Measurements from ENCODE around the gene APP. TPM values are rescaled to one million over a fixed set of nuclear protein-coding genes. Genes with fewer than 3 reads are reported as not detected.
A peak's percentile ranks its signal among the peaks of the same experiment; 100 is the strongest.

Gene APP
- total RNA-seq, 1 experiment from 2014 or later = 75.9 TPM

GRCh38 chr21:26127073-26127814 is 43.3 kb downstream of the APP start:
- no peak for DNase-seq (ENCODE audit: low read depth)

GRCh38 chr21:26126168-26126553 is 44.4 kb downstream of the APP start:
- DNase-seq (ENCODE audit: low read depth) = no peak

- DNase-seq (ENCODE audit: low read depth) = no peak
These were observed 45.0 kb downstream of the APP start for GRCh38 chr21:26125433-26126167.

GRCh38 chr21:26124896-26125295 is 45.7 kb downstream of the APP start:
- no peak for DNase-seq (ENCODE audit: low read depth)

GRCh38 chr21:26124421-26124833 is 46.1 kb downstream of the APP start:
- no peak for DNase-seq (ENCODE audit: low read depth)

GRCh38 chr21:26123012-26123411 is 47.6 kb downstream of the APP start:
- DNase-seq (ENCODE audit: low read depth) = no peak

- DNase-seq (ENCODE audit: low read depth) = no peak
These were observed 49.7 kb downstream of the APP start for GRCh38 chr21:26120828-26121227.

- no peak for DNase-seq (ENCODE audit: low read depth)
These were observed 50.7 kb downstream of the APP start for GRCh38 chr21:26119906-26120305.

GRCh38 chr21:26118938-26119540 is 51.5 kb downstream of the APP start:
- DNase-seq (ENCODE audit: low read depth) = no peak

- no peak for DNase-seq (ENCODE audit: low read depth)
These were observed 52.6 kb downstream of the APP start for GRCh38 chr21:26117972-26118367.

GRCh38 chr21:26117324-26117971 is 53.1 kb downstream of the APP start:
- DNase-seq (ENCODE audit: low read depth) = no peak

GRCh38 chr21:26116456-26117011 is 54.0 kb downstream of the APP start:
- peak; percentile 71 for DNase-seq (ENCODE audit: low read depth)

GRCh38 chr21:26115899-26116298 is 54.7 kb downstream of the APP start:
- DNase-seq (ENCODE audit: low read depth) = peak; percentile 44

GRCh38 chr21:26115305-26115704 is 55.3 kb downstream of the APP start:
- peak; percentile 20 for DNase-seq (ENCODE audit: low read depth)

- DNase-seq (ENCODE audit: low read depth) = no peak
These were observed 57.6 kb downstream of the APP start for GRCh38 chr21:26112975-26113374.

- no peak for DNase-seq (ENCODE audit: low read depth)
These were observed 58.3 kb downstream of the APP start for GRCh38 chr21:26112127-26112742.

- DNase-seq (ENCODE audit: low read depth) = no peak
These were observed 59.9 kb downstream of the APP start for GRCh38 chr21:26110715-26111114.

- no peak for DNase-seq (ENCODE audit: low read depth)
These were observed 63.1 kb downstream of the APP start for GRCh38 chr21:26107429-26107828.

GRCh38 chr21:26106562-26106961 is 64.0 kb downstream of the APP start:
- peak; percentile 41 for DNase-seq (ENCODE audit: low read depth)

- DNase-seq (ENCODE audit: low read depth) = no peak
These were observed 64.8 kb downstream of the APP start for GRCh38 chr21:26105819-26106218.

GRCh38 chr21:26100573-26100972 is 70.0 kb downstream of the APP start:
- DNase-seq (ENCODE audit: low read depth) = no peak
